ENCODE data around the gene FTO. TPM values are rescaled to one million over a fixed set of nuclear protein-coding genes. Genes with fewer than 3 reads are reported as not detected.

The FTO gene
- total RNA-seq, 1 experiment from 2014 or later: 129 TPM

DNA sequence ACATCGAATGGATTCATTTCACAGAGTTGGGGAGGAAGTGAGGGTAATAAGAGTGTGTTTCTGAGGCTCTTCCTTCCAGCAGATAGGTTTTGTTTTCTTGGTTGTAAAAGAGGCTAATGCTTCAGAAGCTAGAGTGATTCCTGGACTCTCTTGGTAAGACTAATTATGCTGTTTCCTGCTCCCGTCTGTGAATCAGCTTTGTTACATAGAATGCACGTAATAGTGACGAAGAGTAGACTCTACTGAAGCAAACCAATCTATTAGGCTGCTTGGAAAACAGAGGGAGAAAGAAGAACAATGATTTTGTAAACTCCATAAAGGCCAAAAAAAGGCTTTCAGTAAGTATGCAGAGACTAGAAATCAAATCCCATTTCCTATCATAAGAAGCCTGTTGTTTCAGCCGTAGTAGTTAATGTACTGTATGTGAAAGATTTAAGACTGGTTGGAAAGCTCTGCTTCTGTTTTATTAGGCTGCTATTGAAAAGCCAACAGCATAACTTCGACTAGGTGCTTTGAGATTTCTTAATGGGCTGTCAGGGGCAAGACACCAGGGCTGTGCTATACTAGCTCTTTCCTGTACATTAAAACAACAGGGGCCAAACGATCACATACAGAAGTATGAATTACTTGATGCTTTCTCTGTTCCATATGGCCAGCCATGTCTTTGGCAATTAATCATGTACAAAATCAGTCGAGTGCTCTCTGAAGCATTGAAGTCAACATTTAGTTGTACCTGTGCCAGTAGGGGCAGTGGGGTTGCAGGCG is 219.0 kb downstream of the FTO start:
- H3K27ac ChIP-seq: no peak overlapping the region
- H3K4me3 ChIP-seq: no peak overlapping the region
- no peaks in the 10 kb centered on the region for H3K4me1 ChIP-seq
- no peak for DNase-seq
- H3K36me3 ChIP-seq: no peaks in the 10 kb centered on the region
- 0 out of 2 replicates have a peak, but pooled peaks cover 2% of the 10 kb centered on the region for H3K9me3 ChIP-seq (replicated peaks)
- H3K27me3 ChIP-seq: no peaks in the 10 kb centered on the region

DNA sequence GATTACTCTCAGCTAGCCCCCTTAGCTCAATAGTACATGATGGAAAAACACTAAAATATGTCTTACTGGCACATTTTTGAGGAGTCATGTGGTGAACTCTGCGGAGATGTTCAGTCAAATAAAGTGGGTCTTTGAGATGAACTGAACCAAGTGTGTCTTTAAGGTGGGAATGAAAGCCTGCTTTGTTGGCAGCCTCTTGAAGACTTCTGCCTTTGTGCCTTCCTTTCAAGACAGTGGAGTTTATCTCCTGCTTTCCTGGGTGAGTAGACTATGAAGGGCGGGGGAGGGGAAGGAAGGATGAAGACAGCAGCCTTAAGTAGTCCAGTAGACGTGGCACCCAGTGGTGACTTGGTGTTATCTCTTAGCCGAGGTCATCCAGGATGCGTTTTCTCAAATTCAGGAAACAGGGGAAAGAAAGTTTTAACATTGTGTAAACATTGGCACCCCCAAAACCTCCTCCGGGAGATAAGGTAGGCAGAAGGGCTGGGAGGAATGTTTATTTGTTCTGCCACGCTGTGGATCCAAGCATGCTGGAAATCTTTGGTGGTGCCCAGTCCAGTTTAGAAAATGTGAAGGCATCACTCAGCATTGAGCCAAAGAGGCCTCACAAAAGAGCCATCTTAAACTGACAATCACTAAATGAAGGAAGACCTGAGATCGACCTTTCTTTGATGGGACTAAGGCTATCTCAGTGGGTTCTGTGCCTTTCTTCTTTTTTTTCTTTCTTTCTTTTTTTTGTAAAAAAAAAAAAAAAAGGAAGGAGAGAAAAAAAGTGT is 220.6 kb downstream of the FTO start:
- DNase-seq: no peak
- Histone ChIP-seq H3K27me3 (no peaks in the 10 kb centered on the region), H3K4me1 (no peaks in the 10 kb centered on the region), H3K9me3 (replicated peaks) (0 out of 2 replicates have a peak, but pooled peaks cover 2% of the 10 kb centered on the region), H3K4me3 (no peak overlapping the region), H3K27ac (no peak overlapping the region), H3K36me3 (no peaks in the 10 kb centered on the region)

DNA sequence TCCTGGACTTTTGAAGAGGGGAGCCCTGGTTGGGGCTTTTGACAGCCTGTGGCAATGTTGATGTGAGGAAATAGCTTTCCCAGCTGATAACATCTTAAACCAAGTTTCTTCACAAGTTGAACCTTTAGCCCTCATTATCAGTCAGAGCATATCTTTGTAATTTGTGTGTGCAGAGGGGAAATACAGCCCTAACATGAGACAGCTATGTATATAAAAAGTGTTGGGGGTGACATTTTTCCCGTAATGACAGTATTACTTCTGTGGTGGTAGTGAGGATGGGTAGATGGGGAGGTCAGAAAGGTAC is 221.1 kb downstream of the FTO start:
- DNase-seq: no peak
- 0 out of 2 replicates have a peak, but pooled peaks cover 2% of the 10 kb centered on the region for H3K9me3 ChIP-seq (replicated peaks)
- no peak overlapping the region for H3K27ac ChIP-seq
- H3K36me3 ChIP-seq: no peaks in the 10 kb centered on the region
- no peaks in the 10 kb centered on the region for H3K4me1 ChIP-seq
- no peak overlapping the region for H3K4me3 ChIP-seq
- H3K27me3 ChIP-seq: no peaks in the 10 kb centered on the region

DNA sequence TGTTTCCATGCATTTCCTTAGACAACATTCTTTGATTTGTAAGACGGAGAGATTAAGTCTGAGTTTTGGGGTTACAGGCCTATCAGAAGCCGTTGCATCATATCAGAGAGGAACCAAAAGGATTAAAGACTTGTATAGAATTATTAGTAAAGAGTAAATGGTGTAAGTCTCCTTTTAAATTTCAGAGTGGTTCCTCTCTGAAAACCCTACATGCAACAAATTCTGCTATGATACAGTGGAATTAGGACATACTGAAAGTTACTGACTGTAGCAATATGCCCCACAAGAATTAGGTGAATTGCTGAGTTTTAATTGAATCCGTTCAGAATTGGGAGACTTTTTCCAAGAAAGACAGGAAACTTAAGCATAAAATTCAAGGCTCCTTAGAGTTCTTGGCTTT is 221.6 kb downstream of the FTO start:
- Histone ChIP-seq H3K27ac (no peak overlapping the region), H3K4me1 (no peaks in the 10 kb centered on the region), H3K4me3 (no peak overlapping the region), H3K9me3 (replicated peaks) (0 out of 2 replicates have a peak, but pooled peaks cover 2% of the 10 kb centered on the region), H3K27me3 (no peaks in the 10 kb centered on the region), H3K36me3 (no peaks in the 10 kb centered on the region)
- DNase-seq: no peak

DNA sequence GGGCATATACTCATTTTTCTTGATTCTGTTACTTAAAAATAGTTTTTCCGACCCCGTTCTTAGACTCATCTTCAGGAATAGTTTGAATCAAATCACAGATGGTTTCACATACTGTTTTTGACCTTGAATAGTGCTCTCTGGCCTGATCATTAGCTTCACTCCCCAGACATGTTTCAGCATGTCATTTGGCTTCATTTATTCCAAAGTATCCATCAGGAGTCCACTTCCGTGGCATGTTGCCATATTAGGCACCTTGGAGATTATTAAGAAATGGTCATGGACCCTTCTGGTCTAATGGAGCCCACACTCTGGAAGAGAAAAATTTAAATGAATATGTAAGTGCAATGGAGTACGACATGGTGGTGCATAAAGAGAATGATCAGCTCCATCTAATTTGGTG is 222.3 kb downstream of the FTO start:
- Histone ChIP-seq H3K27me3 (no peaks in the 10 kb centered on the region), H3K27ac (no peak overlapping the region), H3K36me3 (no peaks in the 10 kb centered on the region), H3K4me3 (no peak overlapping the region), H3K4me1 (no peaks in the 10 kb centered on the region), H3K9me3 (replicated peaks) (0 out of 2 replicates have a peak, but pooled peaks cover 2% of the 10 kb centered on the region)
- no peak for DNase-seq

DNA sequence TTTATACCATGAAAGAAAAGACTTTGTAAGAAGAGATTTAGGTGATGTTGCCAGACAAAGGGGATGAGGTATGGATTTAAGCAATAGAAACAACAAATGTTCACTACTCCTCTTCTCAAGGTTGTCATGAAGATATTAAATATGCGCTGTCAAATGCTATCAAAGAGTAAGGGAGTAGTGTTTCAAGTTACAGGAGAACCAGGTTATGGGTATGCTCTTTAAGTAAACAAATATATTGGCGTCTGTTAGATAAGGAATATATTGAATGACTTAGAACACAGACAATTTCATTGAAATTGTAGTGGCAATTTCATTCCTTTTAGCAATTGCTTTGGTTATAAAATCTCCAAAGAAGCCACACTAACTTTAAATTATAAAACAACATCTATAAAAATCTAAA is 229.0 kb downstream of the FTO start:
- Histone ChIP-seq H3K27ac (no peak overlapping the region), H3K4me1 (no peaks in the 10 kb centered on the region), H3K9me3 (replicated peaks) (no peaks in the 10 kb centered on the region), H3K36me3 (peaks cover 14% of the 10 kb centered on the region; the same call in 1 of the 2 replicates), H3K27me3 (no peaks in the 10 kb centered on the region), H3K4me3 (no peak overlapping the region)
- no peak for DNase-seq

DNA sequence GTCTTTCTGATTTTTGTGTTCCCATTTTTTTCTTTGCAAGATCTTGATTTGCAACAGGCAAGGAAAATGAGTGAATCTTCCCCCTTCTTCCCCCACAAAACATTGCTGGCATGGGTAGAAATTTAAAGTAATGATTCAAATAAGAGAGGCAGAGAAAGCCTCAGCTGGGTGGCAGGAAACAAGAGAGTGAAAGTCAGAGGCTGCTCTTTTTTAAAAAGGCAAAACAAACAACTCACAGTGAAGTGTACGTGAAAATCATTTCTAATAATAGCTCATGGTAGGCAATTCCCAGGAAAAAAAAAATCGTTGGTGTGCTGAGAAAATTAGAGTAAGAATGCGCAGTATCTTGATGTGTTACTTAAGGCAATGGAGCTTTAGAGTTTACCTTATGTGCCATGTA is 229.5 kb downstream of the FTO start:
- no peaks in the 10 kb centered on the region for H3K9me3 ChIP-seq (replicated peaks)
- no peaks in the 10 kb centered on the region for H3K27me3 ChIP-seq
- no peak overlapping the region for H3K27ac ChIP-seq
- H3K4me1 ChIP-seq: no peaks in the 10 kb centered on the region
- H3K4me3 ChIP-seq: no peak overlapping the region
- DNase-seq: no peak
- peaks cover 16% of the 10 kb centered on the region; the same call in 1 of the 2 replicates for H3K36me3 ChIP-seq

DNA sequence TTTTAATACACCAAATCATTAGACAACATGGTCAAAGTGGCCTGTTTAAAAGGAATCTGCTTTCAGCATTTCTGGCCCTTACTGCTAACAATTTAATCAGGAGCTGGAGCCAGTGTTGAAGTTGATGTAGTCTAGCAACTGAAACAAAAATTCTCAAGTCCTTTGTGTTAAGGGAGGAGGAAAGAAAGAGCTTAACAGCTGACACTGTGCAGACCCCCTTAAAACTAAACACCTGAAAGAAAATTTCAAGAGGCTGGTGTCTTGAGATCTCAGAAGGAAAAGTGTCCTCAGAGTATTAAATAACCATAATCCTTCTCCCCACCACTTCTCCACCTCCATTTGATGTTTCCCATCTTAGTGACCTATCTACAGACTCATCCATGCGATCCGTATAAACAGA is 232.1 kb downstream of the FTO start:
- peaks cover 4% of the 10 kb centered on the region; the same call in 1 of the 2 replicates for H3K9me3 ChIP-seq (replicated peaks)
- DNase-seq: no peak
- peaks cover 16% of the 10 kb centered on the region; the same call in 1 of the 2 replicates for H3K36me3 ChIP-seq
- H3K27me3 ChIP-seq: no peaks in the 10 kb centered on the region
- no peak overlapping the region for H3K27ac ChIP-seq
- H3K4me1 ChIP-seq: no peaks in the 10 kb centered on the region
- no peak overlapping the region for H3K4me3 ChIP-seq

DNA sequence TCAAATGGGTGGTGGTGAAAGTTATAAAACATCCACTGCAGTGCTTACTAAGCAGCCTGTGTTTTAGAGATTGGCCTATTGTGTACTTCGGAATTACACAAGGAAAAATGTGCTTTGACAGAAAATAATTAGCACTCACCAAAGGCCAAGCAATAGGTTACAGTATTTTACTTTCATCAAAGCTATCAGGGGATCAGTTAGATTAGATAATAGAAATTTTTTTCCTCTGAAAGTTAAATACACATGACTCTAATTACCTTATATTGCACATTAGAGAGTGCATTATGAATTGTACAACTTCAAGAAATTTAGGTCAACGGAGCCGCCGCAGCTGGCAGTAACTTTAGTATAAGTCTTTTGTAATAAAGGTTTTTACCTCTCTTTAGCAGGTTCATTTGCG is 232.6 kb downstream of the FTO start:
- DNase-seq: no peak
- H3K4me1 ChIP-seq: no peaks in the 10 kb centered on the region
- H3K9me3 ChIP-seq (replicated peaks): peaks cover 4% of the 10 kb centered on the region; the same call in 1 of the 2 replicates
- no peak overlapping the region for H3K4me3 ChIP-seq
- peaks cover 16% of the 10 kb centered on the region; the same call in 1 of the 2 replicates for H3K36me3 ChIP-seq
- no peak overlapping the region for H3K27ac ChIP-seq
- H3K27me3 ChIP-seq: no peaks in the 10 kb centered on the region

DNA sequence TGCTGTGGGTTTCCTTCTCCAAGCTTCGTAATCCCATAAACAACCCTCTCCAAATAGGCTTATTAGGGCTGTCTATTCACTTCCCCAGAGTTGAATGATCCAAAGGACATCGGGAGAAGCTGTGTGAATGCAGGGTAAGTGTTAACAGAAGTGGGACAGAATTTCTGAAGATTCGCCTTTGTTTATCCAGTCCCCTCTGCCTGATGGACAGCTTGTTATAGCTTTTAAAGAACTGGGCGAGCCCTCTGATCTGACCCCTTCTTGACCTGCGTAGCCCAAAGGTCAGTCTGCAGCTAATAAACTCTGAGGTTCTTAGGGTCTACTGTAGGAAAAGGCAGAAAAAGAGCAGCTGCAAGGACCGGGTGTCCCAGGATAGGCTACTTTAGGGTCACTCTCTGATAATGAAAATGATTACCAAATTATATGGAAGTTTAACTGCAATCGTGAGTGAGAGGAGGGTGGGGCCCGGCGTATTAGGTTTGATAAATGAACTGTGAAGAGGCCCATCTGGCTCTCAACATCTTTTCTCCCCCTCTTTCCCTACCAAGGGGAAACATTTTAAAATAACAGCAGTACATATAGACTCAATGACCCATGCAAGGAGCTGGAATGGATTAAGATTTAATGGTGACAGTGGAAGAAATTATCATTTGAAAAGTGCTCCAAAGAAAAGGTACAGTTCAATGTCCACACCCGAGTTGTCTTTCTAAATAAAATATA is 233.4 kb downstream of the FTO start:
- peaks cover 4% of the 10 kb centered on the region; the same call in 1 of the 2 replicates for H3K9me3 ChIP-seq (replicated peaks)
- no peaks in the 10 kb centered on the region for H3K27me3 ChIP-seq
- H3K4me3 ChIP-seq: no peak overlapping the region
- H3K4me1 ChIP-seq: no peaks in the 10 kb centered on the region
- H3K27ac ChIP-seq: no peak overlapping the region
- peaks cover 16% of the 10 kb centered on the region; the same call in 1 of the 2 replicates for H3K36me3 ChIP-seq
- no peak for DNase-seq

DNA sequence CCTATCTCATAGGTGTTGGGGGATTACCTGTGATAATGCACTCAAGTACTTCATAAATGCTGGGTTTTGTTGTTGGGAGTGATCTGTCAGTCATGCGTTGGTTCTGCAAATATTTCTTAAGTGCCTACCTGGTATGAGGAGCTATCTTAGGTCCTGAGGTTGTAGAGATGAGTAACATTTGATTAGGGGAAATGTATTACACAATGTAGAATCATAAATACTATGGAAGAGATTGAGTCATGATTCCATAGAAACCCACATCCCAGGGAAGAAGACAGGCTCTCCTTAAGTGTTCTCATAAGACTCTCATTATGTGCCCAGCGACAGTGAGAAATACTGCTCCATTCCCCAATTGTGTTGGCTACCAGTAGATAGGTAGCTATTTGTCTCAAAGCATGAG is 240.1 kb downstream of the FTO start:
- Histone ChIP-seq H3K9me3 (replicated peaks) (peaks cover 4% of the 10 kb centered on the region; the same call in 1 of the 2 replicates), H3K27ac (no peak overlapping the region), H3K27me3 (no peaks in the 10 kb centered on the region), H3K4me3 (no peak overlapping the region), H3K4me1 (peaks cover 8% of the 10 kb centered on the region), H3K36me3 (no peaks in the 10 kb centered on the region)
- no peak for DNase-seq

DNA sequence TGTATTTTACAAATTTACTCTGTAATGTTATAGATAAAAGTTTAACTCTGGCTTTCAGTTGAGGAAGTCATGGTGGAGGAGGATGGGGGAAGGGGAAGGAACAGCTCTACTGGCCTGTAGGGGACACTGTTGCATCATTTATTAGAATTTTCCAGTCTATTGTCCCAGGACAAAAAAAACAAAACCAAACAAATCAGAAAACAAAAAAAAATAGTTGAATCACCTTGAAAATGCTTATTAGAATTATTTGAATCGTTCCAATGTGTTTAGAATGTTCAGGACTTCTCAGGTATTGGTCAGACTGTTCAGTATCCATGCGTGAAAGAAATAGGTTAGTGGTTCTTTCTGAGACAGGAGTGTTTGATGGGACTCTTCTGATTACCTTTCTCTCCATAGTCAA is 242.0 kb downstream of the FTO start:
- peaks cover 12% of the 10 kb centered on the region for H3K4me1 ChIP-seq
- H3K4me3 ChIP-seq: no peak overlapping the region
- no peaks in the 10 kb centered on the region for H3K27me3 ChIP-seq
- no peaks in the 10 kb centered on the region for H3K9me3 ChIP-seq (replicated peaks)
- H3K36me3 ChIP-seq: no peaks in the 10 kb centered on the region
- DNase-seq: peak; percentile 16 to 69
- no peak overlapping the region for H3K27ac ChIP-seq

DNA sequence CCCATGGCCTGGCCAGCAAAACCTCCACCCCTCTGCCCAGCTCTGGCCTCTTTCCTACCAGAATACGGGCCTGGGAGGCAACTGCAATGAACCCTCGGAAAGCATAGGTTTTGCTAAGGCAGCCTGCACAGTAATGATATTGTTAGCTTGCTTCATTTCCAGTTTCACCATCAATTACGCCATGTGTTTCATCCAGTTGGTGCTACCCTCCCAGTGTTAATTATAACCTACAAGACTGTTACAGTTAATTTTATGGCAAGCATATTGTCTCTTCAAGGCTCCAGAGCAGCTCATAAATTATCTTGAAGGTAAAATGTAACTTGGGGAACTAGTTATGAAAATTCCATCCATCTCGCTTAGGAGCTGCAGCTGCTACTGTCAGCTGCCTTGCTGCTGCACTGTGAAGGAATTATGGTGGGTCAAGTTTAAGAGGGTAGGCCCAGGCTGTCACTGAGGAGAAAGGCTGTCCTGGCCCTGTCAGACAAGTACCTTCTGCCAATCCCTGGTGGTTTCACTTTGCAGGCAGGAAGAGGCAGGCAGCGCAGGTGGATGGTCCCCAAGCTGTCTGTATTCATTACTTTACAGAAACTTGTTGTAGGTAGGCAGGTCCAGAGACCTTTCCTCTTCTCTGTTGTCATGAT is 242.9 kb downstream of the FTO start:
- no peak overlapping the region for H3K4me3 ChIP-seq
- peaks cover 12% of the 10 kb centered on the region for H3K4me1 ChIP-seq
- no peak overlapping the region for H3K27ac ChIP-seq
- DNase-seq: peak in 1 of 2 experiments; percentile 28
- H3K27me3 ChIP-seq: no peaks in the 10 kb centered on the region
- H3K36me3 ChIP-seq: no peaks in the 10 kb centered on the region
- H3K9me3 ChIP-seq (replicated peaks): no peaks in the 10 kb centered on the region

DNA sequence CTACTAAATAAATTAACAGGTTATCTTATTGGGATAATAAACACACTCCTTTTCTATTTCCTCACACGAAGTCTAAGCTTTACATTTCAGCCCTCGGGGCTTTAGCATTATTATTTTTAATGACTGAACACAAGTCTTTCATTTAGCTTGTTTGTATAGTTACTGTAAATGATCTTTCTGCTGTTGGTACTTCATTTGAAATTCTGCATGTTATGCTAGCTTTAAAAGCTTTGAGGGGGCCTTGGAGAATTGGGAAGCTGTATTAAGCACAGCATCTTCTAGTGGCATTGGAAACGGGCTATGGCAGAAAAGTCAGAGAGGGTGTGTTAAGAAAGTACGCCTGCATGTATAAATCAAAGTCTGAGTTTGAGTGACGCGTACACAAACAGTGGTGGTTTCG is 243.7 kb downstream of the FTO start:
- Histone ChIP-seq H3K27ac (no peak overlapping the region), H3K27me3 (no peaks in the 10 kb centered on the region), H3K9me3 (replicated peaks) (no peaks in the 10 kb centered on the region), H3K4me1 (peaks cover 12% of the 10 kb centered on the region), H3K4me3 (no peak overlapping the region), H3K36me3 (no peaks in the 10 kb centered on the region)
- no peak for DNase-seq
